Skeletal muscle tissue (tissue), 4 donors: ENCODE results near the gene NFAT5. TPM values are rescaled to one million over a fixed set of nuclear protein-coding genes. Genes with fewer than 3 reads are reported as not detected.
A peak's percentile ranks its signal among the peaks of the same experiment; 100 is the strongest.

Experiments used
- H3K27ac ChIP-seq: one replicate; pipeline ENCODE4 v1.7.0; 2013; ENCODE audit warnings: mild to moderate bottlenecking, low read depth, low read length, inconsistent platforms
- H3K27me3 ChIP-seq, 3 donors: one replicate each; pipeline ENCODE4 v1.7.0; 2013; ENCODE audit warnings: low read length in 3 of 3; ENCODE audit not compliant: control insufficient read depth in 3 of 3, insufficient read depth in 3 of 3
- H3K36me3 ChIP-seq, 3 donors: one replicate each; pipeline ENCODE4 v1.7.0; 2013; ENCODE audit warnings: low read length in 3 of 3; ENCODE audit not compliant: control insufficient read depth in 3 of 3, insufficient read depth in 3 of 3
- H3K4me1 ChIP-seq, 3 donors: one replicate each; pipeline ENCODE4 v1.7.0; 2013; ENCODE audit warnings: low read length in 3 of 3, mild to moderate bottlenecking in 3 of 3; ENCODE audit not compliant: control insufficient read depth in 3 of 3, insufficient read depth in 3 of 3
- H3K4me3 ChIP-seq, 3 donors: one replicate each; pipeline ENCODE4 v1.7.0; 2013; ENCODE audit warnings: low read length in 3 of 3
- H3K9ac ChIP-seq, 3 donors: one replicate each; pipeline ENCODE4 v1.7.0; 2013; ENCODE audit warnings: low read length in 3 of 3, mild to moderate bottlenecking in 3 of 3, moderate library complexity in 2 of 3, low read depth in 1 of 3
- H3K9me3 ChIP-seq, 3 donors: one replicate each; pipeline ENCODE4 v1.7.0; 2013; ENCODE audit warnings: low read length in 3 of 3; ENCODE audit not compliant: control insufficient read depth in 3 of 3
- total RNA-seq: library from RNA; depleted of rRNA; stranded (reverse); fragments of >200 nt; gene quantifications from one replicate; pipeline ENCODE4 v1.2.3, GENCODE V29; 2014
- donor health status: Osteomylitis.

The NFAT5 gene
- total RNA-seq, 1 donor from 2014 or later: 21.4 TPM

- H3K9me3 ChIP-seq: no peaks in the 10 kb centered on the region
- H3K4me3 ChIP-seq: no peak overlapping the region
- H3K36me3 ChIP-seq: no peaks in the 10 kb centered on the region
- no peak overlapping the region for H3K27ac ChIP-seq
- no peak overlapping the region for H3K9ac ChIP-seq
- no peaks in the 10 kb centered on the region for H3K27me3 ChIP-seq
- peaks cover 7 to 12% (median 11%) of the 10 kb centered on the region in 3 donors for H3K4me1 ChIP-seq
These were observed 28.0 kb downstream of the NFAT5 start for GRCh38 chr16:69593751-69594255.

- Histone ChIP-seq H3K4me3 (no peak overlapping the region), H3K9me3 (no peaks in the 10 kb centered on the region), H3K27me3 (no peaks in the 10 kb centered on the region), H3K27ac (no peak overlapping the region), H3K36me3 (no peaks in the 10 kb centered on the region), H3K9ac (no peak overlapping the region), H3K4me1 (peaks cover 7 to 12% (median 11%) of the 10 kb centered on the region in 3 donors)
These were observed 29.6 kb downstream of the NFAT5 start for GRCh38 chr16:69595127-69596036.

GRCh38 chr16:69596801-69597200 is 31.0 kb downstream of the NFAT5 start:
- Histone ChIP-seq H3K9ac (no peak overlapping the region), H3K36me3 (no peaks in the 10 kb centered on the region), H3K9me3 (no peaks in the 10 kb centered on the region), H3K27ac (no peak overlapping the region), H3K4me1 (peaks cover 7 to 12% (median 11%) of the 10 kb centered on the region in 3 donors), H3K4me3 (no peak overlapping the region), H3K27me3 (no peaks in the 10 kb centered on the region)

- Histone ChIP-seq H3K9me3 (no peaks in the 10 kb centered on the region), H3K4me3 (no peak overlapping the region), H3K27ac (no peak overlapping the region), H3K9ac (no peak overlapping the region), H3K36me3 (no peaks in the 10 kb centered on the region), H3K4me1 (peaks cover 7 to 12% (median 11%) of the 10 kb centered on the region in 3 donors), H3K27me3 (no peaks in the 10 kb centered on the region)
These were observed 32.3 kb downstream of the NFAT5 start for GRCh38 chr16:69598045-69598444.

- Histone ChIP-seq H3K36me3 (no peaks in the 10 kb centered on the region), H3K4me1 (peaks cover 3 to 10% (median 9%) of the 10 kb centered on the region in 3 donors), H3K27ac (no peak overlapping the region), H3K9me3 (no peaks in the 10 kb centered on the region), H3K9ac (no peak overlapping the region), H3K4me3 (no peak overlapping the region), H3K27me3 (no peaks in the 10 kb centered on the region)
These were observed 34.0 kb downstream of the NFAT5 start for GRCh38 chr16:69599731-69600130.

- no peaks in the 10 kb centered on the region for H3K27me3 ChIP-seq
- H3K4me3 ChIP-seq: no peak overlapping the region
- no peak overlapping the region for H3K9ac ChIP-seq
- H3K36me3 ChIP-seq: no peaks in the 10 kb centered on the region
- H3K4me1 ChIP-seq: peaks cover 1 to 5% (median 4%) of the 10 kb centered on the region in 3 donors
- H3K9me3 ChIP-seq: no peaks in the 10 kb centered on the region
- no peak overlapping the region for H3K27ac ChIP-seq
These were observed 34.4 kb downstream of the NFAT5 start for GRCh38 chr16:69600202-69600601.

GRCh38 chr16:69601250-69601649 is 35.5 kb downstream of the NFAT5 start:
- no peak overlapping the region for H3K9ac ChIP-seq
- no peak overlapping the region for H3K4me3 ChIP-seq
- H3K27me3 ChIP-seq: no peaks in the 10 kb centered on the region
- H3K4me1 ChIP-seq: no peaks in the 10 kb centered on the region
- no peak overlapping the region for H3K27ac ChIP-seq
- no peaks in the 10 kb centered on the region for H3K36me3 ChIP-seq
- H3K9me3 ChIP-seq: no peaks in the 10 kb centered on the region

- no peaks in the 10 kb centered on the region for H3K9me3 ChIP-seq
- H3K27me3 ChIP-seq: no peaks in the 10 kb centered on the region
- no peak overlapping the region for H3K27ac ChIP-seq
- peaks cover 0 to 13% (median 12%) of the 10 kb centered on the region in 3 donors for H3K4me1 ChIP-seq
- no peaks in the 10 kb centered on the region for H3K36me3 ChIP-seq
- H3K9ac ChIP-seq: no peak overlapping the region
- no peak overlapping the region for H3K4me3 ChIP-seq
These were observed 41.2 kb downstream of the NFAT5 start for GRCh38 chr16:69606985-69607384.

- Histone ChIP-seq H3K4me3 (no peak overlapping the region), H3K27me3 (no peaks in the 10 kb centered on the region), H3K36me3 (no peaks in the 10 kb centered on the region)
These were observed 41.9 kb downstream of the NFAT5 start for GRCh38 chr16:69607674-69608073.

GRCh38 chr16:69610356-69610755 is 44.6 kb downstream of the NFAT5 start:
- no peaks in the 10 kb centered on the region for H3K36me3 ChIP-seq
- no peak overlapping the region for H3K4me3 ChIP-seq
- H3K9ac ChIP-seq: no peak overlapping the region
- H3K27me3 ChIP-seq: no peaks in the 10 kb centered on the region
- no peaks in the 10 kb centered on the region for H3K9me3 ChIP-seq
- peaks cover 17 to 26% (median 26%) of the 10 kb centered on the region in 3 donors for H3K4me1 ChIP-seq
- H3K27ac ChIP-seq: peak overlapping the region; percentile 1

More at GRCh38 chr16:69607674-69608073, 41.9 kb downstream of the NFAT5 start:
- no peaks in the 10 kb centered on the region for H3K9me3 ChIP-seq
- H3K9ac ChIP-seq: no peak overlapping the region
- H3K4me1 ChIP-seq: peaks cover 2 to 13% (median 13%) of the 10 kb centered on the region in 3 donors
- H3K27ac ChIP-seq: no peak overlapping the region
